Kidney (tissue), 14 donors: Measurements from ENCODE around the gene CCDC137. TPM values are rescaled to one million over a fixed set of nuclear protein-coding genes. Genes with fewer than 3 reads are reported as not detected.

ENCODE experiments used
- DNase-seq, 5 donors: peaks; one replicate each; pipeline ENCODE4 v3.0.0-alpha.2; 2013 to 2020
- FAIRE-seq: peaks from 2 replicates; lab custom pipeline; 2012; peaks lifted over from hg19 to GRCh38; lab: Jason Lieb, UNC
- H3K27ac ChIP-seq, 2 donors: one replicate each; pipeline ENCODE4 v1.7.0; 2013; ENCODE audit warnings: low read depth in 2 of 2, low read length in 2 of 2, inconsistent platforms in 1 of 2
- H3K27me3 ChIP-seq: one replicate; pipeline ENCODE4 v1.7.1; 2013; ENCODE audit warnings: low read length, inconsistent platforms; ENCODE audit not compliant: control insufficient read depth, insufficient read depth
- H3K36me3 ChIP-seq, 3 donors: one replicate each; pipeline versions ENCODE4 v1.7.0 to v1.7.1; 2013; ENCODE audit warnings: low read length in 3 of 3, control low read depth in 1 of 3, inconsistent platforms in 1 of 3; ENCODE audit not compliant: insufficient read depth in 3 of 3, control insufficient read depth in 2 of 3
- H3K4me1 ChIP-seq, 3 donors: one replicate each; pipeline versions ENCODE4 v1.7.0 to v1.7.1; 2013; ENCODE audit warnings: low read length in 3 of 3, inconsistent platforms in 1 of 3, low read depth in 1 of 3; ENCODE audit not compliant: control insufficient read depth in 2 of 3, insufficient read depth in 2 of 3
- H3K4me3 ChIP-seq, 3 donors: one replicate each; pipeline versions ENCODE4 v1.7.0 to v1.8.1; 2013; ENCODE audit warnings: low read length in 3 of 3, control low read depth in 1 of 3, inconsistent platforms in 1 of 3
- H3K9ac ChIP-seq, 3 donors: one replicate each; pipeline versions ENCODE4 v1.7.0 to v1.7.1; 2013; ENCODE audit warnings: low read length in 3 of 3, control low read depth in 1 of 3, inconsistent platforms in 1 of 3
- H3K9me3 ChIP-seq, 3 donors: one replicate each; pipeline versions ENCODE4 v1.7.0 to v1.7.1; 2013; ENCODE audit warnings: low read length in 3 of 3, control low read depth in 1 of 3, inconsistent platforms in 1 of 3; ENCODE audit not compliant: control insufficient read depth in 2 of 3, insufficient read depth in 1 of 3
- CTCF ChIP-seq: IDR thresholded peaks from 3 replicates; pipeline ENCODE4 v1.5.1; 2012; ENCODE audit warnings: mild to moderate bottlenecking, moderate library complexity, borderline replicate concordance; ENCODE audit not compliant: insufficient read depth; ENCODE audit errors: extremely low read depth
- intact Hi-C: fragments of 100-400 bp; cut with DNase I; formaldehyde crosslinking; loops from one replicate; pipeline ENCODE4 v1.11.1; 2022
- polyA plus RNA-seq: library from polyadenylated mRNA; stranded (reverse); fragments of 350-450 nt; fragmentation: Illumina TruSeq; extraction: RNeasy Lipid Tissue Mini Kit (QIAGEN cat#74804); gene quantifications from one replicate; pipeline ENCODE4 v1.2.3, GENCODE V29; 2014; ENCODE audit warnings: low read depth, low replicate concordance; ENCODE audit not compliant: insufficient read depth
- total RNA-seq: library from RNA; stranded (reverse); fragmentation: NEBNext Ultra II Directional; extraction: Animal tissue kit (Norgen Biotek cat#: 25700); gene quantifications from one replicate; pipeline ENCODE4 v1.2.1, GENCODE V29; 2021
- donor health status: control.
- donor health status: control.
- donor health status: control.
- donor health status: control.
- donor health status: control.
- donor health status: DM: yes; HTN: yes; CAD: no.
- donor health status: Normal renal cell carcinoma (clear cell type).

The CCDC137 gene
- total and polyA plus RNA-seq, 2 donors from 2014 or later = 14.7 to 18.8 TPM

- peaks cover 0 to 1% (median 0%) of the 10 kb centered on the region in 3 donors for H3K9me3 ChIP-seq
- H3K36me3 ChIP-seq = peaks cover 2 to 3% (median 3%) of the 10 kb centered on the region in 3 donors
- no peak overlapping the region for H3K4me3 ChIP-seq
- DNase-seq = no peak
- peaks cover 11% of the 10 kb centered on the region for H3K27me3 ChIP-seq
- intact Hi-C loops = no loop called here
- H3K9ac ChIP-seq = no peak overlapping the region
- no peak for FAIRE-seq
- no peaks in the 10 kb centered on the region for H3K4me1 ChIP-seq
- H3K27ac ChIP-seq = no peak overlapping the region
- no peak for TF ChIP-seq CTCF
Measured at GRCh38 chr17:81647640-81648012, 18.9 kb upstream of the CCDC137 start.

GRCh38 chr17:81648013-81648706 lies 18.4 kb upstream of the CCDC137 start:
- peaks cover 2 to 3% (median 3%) of the 10 kb centered on the region in 3 donors for H3K36me3 ChIP-seq
- DNase-seq (peak in 2 of 5 donors; percentile 13 to 49), FAIRE-seq (no peak)
- H3K4me1 ChIP-seq = no peaks in the 10 kb centered on the region
- no peak overlapping the region for H3K9ac ChIP-seq
- TF ChIP-seq CTCF = no peak
- H3K9me3 ChIP-seq = peaks cover 0 to 1% (median 0%) of the 10 kb centered on the region in 3 donors
- no peak overlapping the region for H3K27ac ChIP-seq
- intact Hi-C loops = no loop called here
- H3K4me3 ChIP-seq = no peak overlapping the region
- peaks cover 11% of the 10 kb centered on the region for H3K27me3 ChIP-seq

GRCh38 chr17:81648707-81649085 lies 17.8 kb upstream of the CCDC137 start:
- H3K36me3 ChIP-seq = peaks cover 2 to 3% (median 3%) of the 10 kb centered on the region in 3 donors
- TF ChIP-seq CTCF = no peak
- FAIRE-seq = no peak
- intact Hi-C loops = no loop called here
- peaks cover 11% of the 10 kb centered on the region for H3K27me3 ChIP-seq
- no peaks in the 10 kb centered on the region for H3K4me1 ChIP-seq
- H3K27ac ChIP-seq = no peak overlapping the region
- H3K9me3 ChIP-seq = peaks cover 0 to 1% (median 0%) of the 10 kb centered on the region in 3 donors
- H3K9ac ChIP-seq = no peak overlapping the region
- DNase-seq = no peak
- no peak overlapping the region for H3K4me3 ChIP-seq
